Endothelial cell of umbilical vein (primary cell): Measurements from ENCODE around the gene TNN.

Experiments used
- CTCF ChIP-seq, 2 donors: IDR thresholded peaks; 1 replicate in 1 of 2; 2 replicates in 1 of 2; pipeline ENCODE4 v1.5.1; 2011; ENCODE audit warnings: low read length in 2 of 2, mild to moderate bottlenecking in 2 of 2, moderate library complexity in 2 of 2, control low read depth in 1 of 2, inconsistent platforms in 1 of 2, low read depth in 1 of 2; ENCODE audit not compliant: insufficient read depth in 1 of 2; ENCODE audit errors: extremely low read depth in 1 of 2
- POLR2A ChIP-seq: IDR thresholded peaks from 2 replicates; pipeline ENCODE4 v1.6.1; 2012; ENCODE audit warnings: low read depth, mild to moderate bottlenecking, control low read depth, low read length

- TF ChIP-seq POLR2A (no peak), CTCF (IDR thresholded peaks at IDR 0.05; ENCODE audit: extremely low read depth in 1 of 2, insufficient read depth in 1 of 2, low read depth in 1 of 2, low read length in 2 of 2) (no peak)
Measured at GRCh38 chr1:175193527-175193910, 125.9 kb downstream of the TNN start.
